Stimulated activated naive CD4-positive, alpha-beta T cell treated with Interleukin-2 at 50 U/mL for 16 hours (primary cell): Measurements from ENCODE around the gene SGIP1.

Experiments used
- DNase-seq: peaks from one replicate; lab custom pipeline; 2025; lab: John Stamatoyannopoulos, UW

SGIP1 gene, protein sequence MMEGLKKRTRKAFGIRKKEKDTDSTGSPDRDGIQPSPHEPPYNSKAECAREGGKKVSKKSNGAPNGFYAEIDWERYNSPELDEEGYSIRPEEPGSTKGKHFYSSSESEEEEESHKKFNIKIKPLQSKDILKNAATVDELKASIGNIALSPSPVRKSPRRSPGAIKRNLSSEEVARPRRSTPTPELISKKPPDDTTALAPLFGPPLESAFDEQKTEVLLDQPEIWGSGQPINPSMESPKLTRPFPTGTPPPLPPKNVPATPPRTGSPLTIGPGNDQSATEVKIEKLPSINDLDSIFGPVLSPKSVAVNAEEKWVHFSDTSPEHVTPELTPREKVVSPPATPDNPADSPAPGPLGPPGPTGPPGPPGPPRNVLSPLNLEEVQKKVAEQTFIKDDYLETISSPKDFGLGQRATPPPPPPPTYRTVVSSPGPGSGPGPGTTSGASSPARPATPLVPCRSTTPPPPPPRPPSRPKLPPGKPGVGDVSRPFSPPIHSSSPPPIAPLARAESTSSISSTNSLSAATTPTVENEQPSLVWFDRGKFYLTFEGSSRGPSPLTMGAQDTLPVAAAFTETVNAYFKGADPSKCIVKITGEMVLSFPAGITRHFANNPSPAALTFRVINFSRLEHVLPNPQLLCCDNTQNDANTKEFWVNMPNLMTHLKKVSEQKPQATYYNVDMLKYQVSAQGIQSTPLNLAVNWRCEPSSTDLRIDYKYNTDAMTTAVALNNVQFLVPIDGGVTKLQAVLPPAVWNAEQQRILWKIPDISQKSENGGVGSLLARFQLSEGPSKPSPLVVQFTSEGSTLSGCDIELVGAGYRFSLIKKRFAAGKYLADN

DNA sequence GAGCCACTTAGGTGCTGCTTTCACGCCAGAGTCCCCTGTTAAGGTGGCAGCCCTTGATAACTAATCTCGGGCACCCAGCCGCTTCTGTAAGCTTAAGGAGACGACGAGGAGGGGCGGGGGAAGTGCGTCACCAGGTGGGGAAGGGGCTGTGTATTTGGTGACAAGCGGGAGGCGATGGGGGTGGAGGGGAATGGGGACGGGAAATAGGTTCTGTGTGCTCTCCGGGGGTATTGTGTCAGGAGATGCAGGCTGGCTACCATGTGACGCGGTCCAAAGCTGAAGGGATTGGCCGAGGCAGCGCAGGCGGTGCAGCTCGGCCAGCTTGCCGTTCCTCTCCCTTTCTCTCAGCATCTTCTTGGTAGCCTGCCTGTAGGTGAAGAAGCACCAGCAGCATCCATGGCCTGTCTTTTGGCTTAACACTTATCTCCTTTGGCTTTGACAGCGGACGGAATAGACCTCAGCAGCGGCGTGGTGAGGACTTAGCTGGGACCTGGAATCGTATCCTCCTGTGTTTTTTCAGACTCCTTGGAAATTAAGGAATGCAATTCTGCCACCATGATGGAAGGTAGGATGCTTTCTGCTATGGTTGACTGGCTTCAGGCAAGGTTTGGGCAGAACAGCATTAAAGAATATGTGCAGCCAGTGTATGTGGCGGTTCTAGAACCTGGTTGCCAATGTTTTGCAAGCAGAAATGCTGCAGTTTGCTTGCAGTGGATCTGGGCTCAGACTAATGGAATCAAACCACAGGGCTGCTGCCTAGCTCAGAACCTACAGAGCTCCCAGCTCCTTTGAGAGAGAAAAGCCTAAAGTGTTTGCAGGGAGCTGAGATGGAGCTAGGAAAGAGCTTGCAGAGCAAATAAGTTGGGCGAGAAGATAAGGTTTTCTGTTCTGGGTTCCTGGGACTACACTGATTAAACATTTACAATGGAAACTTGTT lies at the start of gene SGIP1:
Gene SGIP1 (plus strand): TSS at position 350 of the 937 bp plus-strand sequence. CDS start 206 bp downstream, at position 556.
- DNase-seq, result no peak

- DNase-seq, result no peak
Observed at GRCh38 chr1:66489151-66489550, 44.8 kb upstream of the SGIP1 start.

GRCh38 chr1:66489972-66490601 lies 43.9 kb upstream of the SGIP1 start:
- DNase-seq, result no peak

DNA sequence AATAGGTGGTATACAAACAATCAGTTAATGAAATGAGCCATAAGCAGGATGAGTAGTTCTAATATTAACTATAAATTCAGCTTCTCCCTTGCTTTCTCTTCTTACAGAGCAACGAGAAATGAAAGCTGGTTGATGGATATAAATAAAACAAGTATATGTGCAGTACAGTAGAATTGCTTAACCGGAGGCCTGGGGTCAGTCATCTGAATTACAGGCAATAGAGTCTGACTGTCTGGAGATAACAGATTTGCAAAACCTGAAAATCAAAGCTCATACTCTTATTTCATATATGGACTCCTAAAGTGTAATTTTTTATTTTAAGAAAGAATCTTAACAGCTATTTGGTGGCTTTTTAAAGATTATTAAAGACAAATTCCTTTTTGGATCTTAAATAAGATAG lies 43.1 kb upstream of the SGIP1 start:
- no peak for DNase-seq

DNA sequence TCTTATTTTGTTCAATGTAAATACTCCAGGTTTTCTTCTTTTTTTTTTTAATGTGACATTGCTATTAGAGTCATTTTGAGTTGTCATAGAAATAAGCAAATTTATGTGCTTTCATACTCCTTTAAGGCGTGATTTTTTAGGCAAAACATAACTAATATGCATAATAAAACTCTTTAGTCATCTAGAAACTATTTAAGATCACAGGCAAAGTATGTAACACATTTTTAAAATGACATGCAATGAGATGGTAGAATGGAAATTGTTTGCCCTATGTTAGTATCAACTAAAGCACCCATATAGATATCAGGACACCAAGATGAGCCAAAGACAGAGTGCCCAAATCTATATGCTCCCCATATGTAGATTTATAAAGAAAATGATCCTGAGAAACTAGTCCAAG lies 41.5 kb upstream of the SGIP1 start:
- DNase-seq, result no peak

- no peak for DNase-seq
Observed at GRCh38 chr1:66493731-66494130, 40.2 kb upstream of the SGIP1 start.

DNA sequence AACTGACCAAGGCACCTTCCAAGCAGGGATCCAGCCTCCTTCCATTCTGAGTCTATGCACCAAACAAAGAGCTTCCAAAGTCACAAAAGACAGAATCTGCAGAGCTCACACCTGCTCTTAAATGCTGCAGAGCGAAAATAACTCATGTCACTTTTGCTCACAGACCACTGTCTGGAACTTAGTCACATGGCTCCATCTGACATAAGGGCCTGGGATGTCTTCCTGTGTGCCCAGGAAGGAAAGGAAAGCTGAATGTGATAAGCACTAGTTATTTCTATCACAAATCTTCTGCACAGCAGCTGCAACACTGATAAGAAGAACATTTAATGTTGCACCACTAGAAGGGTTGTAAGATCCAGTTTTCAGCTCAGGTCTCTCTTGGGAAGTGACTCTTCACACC lies 39.5 kb upstream of the SGIP1 start:
- no peak for DNase-seq

- no peak for DNase-seq
Observed at GRCh38 chr1:66495495-66495894, 38.5 kb upstream of the SGIP1 start.

GRCh38 chr1:66497910-66498309 lies 36.0 kb upstream of the SGIP1 start:
- DNase-seq, result no peak

DNA sequence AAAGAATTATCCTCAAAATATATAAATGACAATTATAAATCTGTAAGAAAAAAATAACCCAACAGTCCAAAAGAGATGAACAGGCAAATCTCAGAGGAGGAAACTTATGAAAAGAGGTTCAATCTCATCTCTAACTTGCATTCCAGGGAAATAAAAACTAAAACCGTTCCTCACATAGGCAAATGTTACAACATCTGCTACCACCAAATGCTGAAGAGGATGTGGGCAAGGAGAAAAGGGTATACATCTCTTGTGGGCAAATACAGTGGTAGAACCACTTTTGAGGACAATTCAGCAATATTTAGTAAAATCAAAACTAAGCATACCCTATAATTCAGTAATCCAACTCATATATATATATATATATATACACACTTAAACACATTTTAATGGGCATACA lies 33.7 kb upstream of the SGIP1 start:
- DNase-seq, result no peak

DNA sequence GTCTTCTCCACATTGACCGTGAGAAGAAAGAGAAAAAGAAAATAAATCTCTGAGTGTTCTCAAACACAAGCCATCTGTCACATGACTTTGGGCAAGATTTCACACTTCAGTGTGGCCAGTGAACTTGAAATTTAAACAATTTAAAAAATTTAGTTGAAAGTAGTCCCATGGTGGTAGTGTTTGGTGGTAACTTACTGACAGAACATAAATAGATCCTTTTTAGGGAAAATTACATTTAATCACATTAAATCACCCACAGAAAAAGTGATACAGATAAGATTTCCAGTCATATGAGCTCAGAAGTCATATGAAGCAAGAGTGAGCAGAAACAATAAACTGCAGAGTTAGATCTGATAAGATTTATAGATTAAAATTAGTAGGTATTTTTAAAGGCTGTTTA lies 31.9 kb upstream of the SGIP1 start:
- DNase-seq, result no peak

DNA sequence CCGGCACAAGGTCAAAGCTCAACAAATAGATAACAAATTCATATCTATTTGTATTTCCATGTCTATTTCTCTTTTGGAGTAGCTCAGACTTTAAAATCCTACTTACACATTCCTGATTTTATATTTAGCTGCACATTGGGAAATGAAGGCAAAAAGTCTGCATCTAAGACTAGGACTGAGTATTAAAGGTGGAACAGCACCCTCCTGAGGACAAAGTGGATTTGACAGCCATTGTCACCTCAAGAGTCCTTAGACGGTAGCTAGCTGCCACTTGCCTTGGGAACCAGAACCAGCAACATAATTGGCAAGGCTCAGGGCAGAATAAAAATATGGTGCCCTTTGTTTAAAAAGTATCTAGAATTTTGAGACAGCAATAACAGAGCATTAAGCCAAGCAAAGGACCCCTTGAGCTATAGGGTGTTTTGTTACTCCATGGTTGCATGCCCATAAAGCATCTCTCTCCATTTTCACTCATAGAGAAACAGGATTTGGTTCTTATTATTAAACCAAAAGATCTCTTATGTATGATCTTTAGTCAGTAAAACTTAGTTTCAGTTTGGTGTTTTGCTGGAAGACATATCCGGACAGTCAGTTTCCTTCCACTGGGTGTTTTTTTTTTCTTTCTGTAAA lies 30.0 kb upstream of the SGIP1 start:
- no peak for DNase-seq

DNA sequence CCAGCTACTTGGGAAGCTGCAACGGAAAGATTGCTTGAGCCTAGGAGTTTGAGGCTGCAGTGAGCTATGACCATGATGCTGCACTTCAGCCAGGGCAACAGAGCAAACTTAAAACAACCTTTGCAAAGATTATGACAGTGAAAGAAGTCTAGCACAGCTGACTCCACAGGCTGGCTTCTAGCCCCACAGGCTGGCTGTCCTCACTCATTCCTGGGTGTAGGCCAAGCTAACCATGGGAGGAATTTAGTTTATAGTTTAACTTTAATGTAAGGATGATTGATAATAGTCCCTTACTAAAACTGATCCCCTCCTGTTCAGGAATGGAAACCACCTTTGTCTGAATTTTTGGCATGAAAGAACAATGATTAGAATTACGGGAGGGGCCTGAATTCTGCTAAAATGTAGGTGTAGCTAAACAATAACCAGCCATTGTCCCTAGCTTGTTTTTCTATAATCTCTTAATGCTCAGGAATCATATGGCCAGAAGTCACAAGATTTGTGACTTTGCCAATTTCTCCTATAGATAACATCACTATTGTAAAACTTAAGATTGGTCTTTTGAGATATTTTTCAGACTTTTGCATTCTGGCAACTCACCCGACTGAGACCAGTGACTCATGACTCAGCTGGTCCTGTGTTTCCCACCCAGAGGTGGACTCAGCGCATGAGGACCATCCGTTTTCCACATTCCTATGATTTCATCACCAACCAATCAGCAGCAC lies 28.1 kb upstream of the SGIP1 start:
- DNase-seq, result no peak

- DNase-seq, result no peak
Observed at GRCh38 chr1:66506393-66506687, 27.6 kb upstream of the SGIP1 start.

DNA sequence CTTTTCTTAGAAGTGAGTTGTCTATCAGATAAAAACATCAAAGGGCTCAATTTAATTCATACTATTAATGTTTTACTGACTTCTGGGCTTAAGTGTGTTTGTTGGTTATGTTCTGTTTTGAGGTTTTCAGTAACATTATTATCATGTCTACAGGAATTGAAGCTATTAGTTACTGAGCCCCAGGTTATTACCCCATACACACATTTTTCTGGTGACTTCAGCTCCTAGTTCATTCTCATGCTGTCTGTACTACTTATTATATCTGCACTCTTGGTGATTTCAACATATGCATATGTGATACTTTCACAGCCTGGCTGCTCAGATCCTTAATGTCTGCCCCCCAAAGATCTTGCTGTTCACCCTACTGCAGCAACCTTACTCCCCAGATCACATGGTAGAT lies 27.0 kb upstream of the SGIP1 start:
- DNase-seq, result no peak

- DNase-seq, result no peak
Observed at GRCh38 chr1:66510407-66510806, 23.5 kb upstream of the SGIP1 start.

DNA sequence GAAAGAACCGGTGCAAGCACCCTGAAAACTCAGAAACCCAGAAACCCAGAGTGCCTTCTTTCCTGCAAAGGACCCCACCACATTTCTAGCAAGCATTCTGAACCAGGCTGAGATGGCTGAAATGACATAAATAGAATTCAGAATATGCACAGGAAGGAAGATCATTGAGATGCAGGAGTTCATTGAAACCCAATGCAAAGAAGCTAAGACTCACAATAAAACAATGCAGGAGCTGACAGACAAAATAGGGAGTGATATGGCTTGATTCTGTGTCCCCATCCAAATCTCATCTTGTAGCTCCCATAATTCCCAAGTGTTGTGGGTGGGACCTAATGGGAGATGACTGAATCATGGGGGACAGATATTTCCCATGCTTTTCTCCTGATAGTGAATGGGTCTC lies 22.8 kb upstream of the SGIP1 start:
- no peak for DNase-seq

DNA sequence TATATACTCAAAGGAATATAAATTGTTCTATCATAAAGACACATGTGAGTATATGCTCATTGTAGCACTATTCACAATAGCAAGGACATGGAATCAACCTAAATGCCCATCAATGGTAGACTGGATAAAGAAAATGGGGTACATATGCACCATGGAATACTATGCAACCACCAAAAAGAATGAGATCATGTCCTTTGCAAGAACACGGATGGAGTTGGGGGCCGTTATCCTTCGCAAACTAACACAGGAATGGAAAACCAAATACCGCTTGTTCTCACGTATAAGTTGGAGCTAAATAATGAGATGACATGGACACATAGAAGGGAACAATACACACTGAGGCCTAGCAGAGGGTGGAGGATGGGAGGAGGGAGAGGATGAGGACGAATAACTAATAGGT lies 16.0 kb upstream of the SGIP1 start:
- no peak for DNase-seq

GRCh38 chr1:66518654-66519053 lies 15.3 kb upstream of the SGIP1 start:
- DNase-seq, result no peak

DNA sequence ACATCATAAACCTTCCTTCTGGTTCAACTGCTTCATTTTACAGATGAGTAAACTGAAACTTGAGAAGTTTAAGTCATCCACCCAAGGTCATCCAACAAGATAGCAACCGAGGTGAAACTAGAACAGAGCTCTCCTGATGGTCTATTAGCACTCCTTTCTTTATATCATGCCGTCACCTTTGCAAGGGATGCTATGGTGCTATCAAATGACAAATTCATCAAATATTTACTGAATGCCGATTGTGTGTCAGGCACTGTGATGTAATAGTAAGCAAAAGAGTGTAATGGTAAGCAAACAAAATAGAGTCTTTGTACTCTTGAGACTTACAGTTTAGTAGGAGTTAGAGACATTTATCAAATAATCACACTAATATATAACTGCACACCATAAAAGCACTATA lies 14.0 kb upstream of the SGIP1 start:
- no peak for DNase-seq

- no peak for DNase-seq
Observed at GRCh38 chr1:66520655-66521054, 13.3 kb upstream of the SGIP1 start.
